ENCODE measurements around the gene MAP3K15. TPM values are rescaled to one million over a fixed set of nuclear protein-coding genes. Genes with fewer than 3 reads are reported as not detected.

Gene MAP3K15
- total RNA-seq, 1 donor from 2014 or later = not detected

Other genes starting within 250 kb of the MAP3K15 start
- 1,310 TPM for gene PDHA1, start 171.6 kb downstream of the MAP3K15 start, total RNA-seq

Data from Right ventricle myocardium superior (tissue), 1 donor.